ENCODE measurements around the gene SH3PXD2B. TPM values are rescaled to one million over a fixed set of nuclear protein-coding genes. Genes with fewer than 3 reads are reported as not detected.

The SH3PXD2B gene
- total and polyA plus RNA-seq, 2 of the 13 experiments (the other 11 are each of a cell fraction or from before 2014, with no cell fraction given) = 3.4 to 4.6 TPM

- TF ChIP-seq TP53 (CRISPR knock-in tag; conservative IDR thresholded peaks at IDR 0.05) = no peak
- TF ChIP-seq, protein P1, sequence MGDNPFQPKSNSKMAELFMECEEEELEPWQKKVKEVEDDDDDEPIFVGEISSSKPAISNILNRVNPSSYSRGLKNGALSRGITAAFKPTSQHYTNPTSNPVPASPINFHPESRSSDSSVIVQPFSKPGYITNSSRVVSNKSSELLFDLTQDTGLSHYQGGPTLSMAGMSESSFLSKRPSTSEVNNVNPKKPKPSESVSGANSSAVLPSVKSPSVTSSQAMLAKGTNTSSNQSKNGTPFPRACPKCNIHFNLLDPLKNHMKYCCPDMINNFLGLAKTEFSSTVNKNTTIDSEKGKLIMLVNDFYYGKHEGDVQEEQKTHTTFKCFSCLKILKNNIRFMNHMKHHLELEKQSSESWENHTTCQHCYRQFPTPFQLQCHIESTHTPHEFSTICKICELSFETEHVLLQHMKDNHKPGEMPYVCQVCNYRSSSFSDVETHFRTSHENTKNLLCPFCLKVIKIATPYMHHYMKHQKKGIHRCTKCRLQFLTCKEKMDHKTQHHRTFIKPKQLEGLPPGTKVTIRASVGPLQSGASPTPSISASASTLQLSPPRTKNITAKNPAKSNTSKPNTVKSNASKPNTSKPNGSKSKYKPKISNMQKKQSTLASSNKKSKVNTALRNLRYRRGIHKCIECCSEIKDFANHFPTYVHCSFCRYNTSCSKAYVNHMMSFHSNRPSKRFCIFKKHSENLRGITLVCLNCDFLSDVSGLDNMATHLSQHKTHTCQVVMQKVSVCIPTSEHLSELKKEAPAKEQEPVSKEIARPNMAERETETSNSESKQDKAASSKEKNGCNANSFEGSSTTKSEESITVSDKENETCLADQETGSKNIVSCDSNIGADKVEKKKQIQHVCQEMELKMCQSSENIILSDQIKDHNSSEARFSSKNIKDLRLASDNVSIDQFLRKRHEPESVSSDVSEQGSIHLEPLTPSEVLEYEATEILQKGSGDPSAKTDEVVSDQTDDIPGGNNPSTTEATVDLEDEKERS (CRISPR knock-in tag; IDR thresholded peaks at IDR 0.05) = no peak
- TF ChIP-seq SCMH1 (CRISPR knock-in tag; IDR thresholded peaks at IDR 0.05; ENCODE audit: borderline replicate concordance) = no peak
- no peak for TF ChIP-seq SRSF9 (IDR thresholded peaks at IDR 0.05; ENCODE audit: borderline replicate concordance, insufficient read depth, low read depth, low read length, poor library complexity, severe bottlenecking)
- no peak for TF ChIP-seq ZBTB1 (CRISPR knock-in tag; IDR thresholded peaks at IDR 0.05; ENCODE audit: borderline replicate concordance)
- no peak for TF ChIP-seq GATA4 (IDR thresholded peaks at IDR 0.05; ENCODE audit: borderline replicate concordance, low read depth)
- TF ChIP-seq ATM (IDR thresholded peaks at IDR 0.05; ENCODE audit: borderline replicate concordance) = no peak
- no peak for TF ChIP-seq BRCA1 (CRISPR knock-in tag; IDR thresholded peaks at IDR 0.05)
- no peak for TF ChIP-seq REL (CRISPR knock-in tag; conservative IDR thresholded peaks at IDR 0.05)
- no peak for TF ChIP-seq CEBPB (IDR thresholded peaks at IDR 0.05; ENCODE audit: borderline replicate concordance, low read depth, low read length)
- peak; percentile 64; the same call in 1 of the 2 replicates for TF ChIP-seq ZGPAT (CRISPR knock-in tag; IDR thresholded peaks at IDR 0.05)
- TF ChIP-seq HINFP (CRISPR knock-in tag; IDR thresholded peaks at IDR 0.05; ENCODE audit: low read depth) = no peak
- peak; percentile 43; the same call in 1 of the 2 replicates for TF ChIP-seq PPARG (CRISPR knock-in tag; conservative IDR thresholded peaks at IDR 0.05)
- TF ChIP-seq BRD4 (CRISPR knock-in tag; IDR thresholded peaks at IDR 0.05) = no peak
- TF ChIP-seq ZNF749 (CRISPR knock-in tag; IDR thresholded peaks at IDR 0.05; ENCODE audit: borderline replicate concordance) = no peak
- no peak for TF ChIP-seq SMYD3 (CRISPR knock-in tag; IDR thresholded peaks at IDR 0.05)
- TF ChIP-seq RNF2 (conservative IDR thresholded peaks at IDR 0.05; ENCODE audit: low read depth) = no peak
- no peak for TF ChIP-seq ZBTB49 (CRISPR knock-in tag; IDR thresholded peaks at IDR 0.05; ENCODE audit: borderline replicate concordance)
- no peak for TF ChIP-seq ZNF703 (CRISPR knock-in tag; IDR thresholded peaks at IDR 0.05; ENCODE audit: borderline replicate concordance)
- no peak; the same call in 1 of the 2 replicates for TF ChIP-seq SIN3A (IDR thresholded peaks at IDR 0.05; ENCODE audit: borderline replicate concordance, low read depth, low read length)
- TF ChIP-seq ZNF235 (CRISPR knock-in tag; IDR thresholded peaks at IDR 0.05; ENCODE audit: borderline replicate concordance) = no peak
- no peak for TF ChIP-seq ZNF772 (CRISPR knock-in tag; IDR thresholded peaks at IDR 0.05)
Observed at GRCh38 chr5:172454358-172455086, at the start of gene SH3PXD2B (continued).
